NT2/D1 (cell line): Measurements from ENCODE around the gene DNAI2.

Source experiments
- DNase-seq: peaks from one replicate; pipeline ENCODE4 v3.0.0-alpha.2; 2011; ENCODE audit warnings: low read depth, low spot score
- H3K27me3 ChIP-seq: 2 replicates; pipeline ENCODE4 v1.6.0; 2011; ENCODE audit warnings: mild to moderate bottlenecking; ENCODE audit not compliant: insufficient read length, insufficient read depth
- H3K36me3 ChIP-seq: 2 replicates; pipeline ENCODE4 v1.6.1; 2011; ENCODE audit warnings: mild to moderate bottlenecking, low read length, mixed read lengths; ENCODE audit not compliant: insufficient read depth, insufficient read length
- H3K4me1 ChIP-seq: 2 replicates; pipeline ENCODE4 v1.5.1; 2011; ENCODE audit not compliant: insufficient read depth, insufficient read length
- H3K4me3 ChIP-seq: 2 replicates; pipeline ENCODE4 v1.5.1; 2011; ENCODE audit warnings: low read depth; ENCODE audit not compliant: insufficient read length
- H3K9ac ChIP-seq: 2 replicates; pipeline ENCODE4 v1.6.0; 2011; ENCODE audit warnings: low read depth; ENCODE audit not compliant: insufficient read length
- H3K9me3 ChIP-seq: 2 replicates; pipeline ENCODE4 v1.5.1; 2011; ENCODE audit warnings: mild to moderate bottlenecking, low read length; ENCODE audit not compliant: insufficient read depth
- SUZ12 ChIP-seq: IDR thresholded peaks from 2 replicates; pipeline ENCODE4 v1.6.1; 2011; ENCODE audit not compliant: insufficient read length, insufficient read depth; ENCODE audit errors: extremely low read depth
- YY1 ChIP-seq: IDR thresholded peaks from 2 replicates; pipeline ENCODE4 v1.6.1; 2011; ENCODE audit not compliant: insufficient read length, insufficient read depth
- ZNF274 ChIP-seq: IDR thresholded peaks from 2 replicates; pipeline ENCODE4 v1.6.1; 2011; ENCODE audit warnings: mild to moderate bottlenecking, low read depth, low read length

DNAI2 gene

GRCh38 chr17:74307984-74308773 is 34.1 kb downstream of the DNAI2 start:
- TF ChIP-seq ZNF274: no peak
- no peak for TF ChIP-seq YY1
- TF ChIP-seq SUZ12: no peak
- no peak overlapping the region for H3K9ac ChIP-seq
- no peak overlapping the region for H3K4me3 ChIP-seq
- H3K4me1 ChIP-seq: peaks cover 4% of the 10 kb centered on the region
- DNase-seq: no peak
- H3K9me3 ChIP-seq: 0 out of 2 replicates have a peak, but pooled peaks cover 5% of the 10 kb centered on the region
- H3K27me3 ChIP-seq: peaks cover 5% of the 10 kb centered on the region
- H3K36me3 ChIP-seq: no peaks in the 10 kb centered on the region

- H3K9me3 ChIP-seq: 0 out of 2 replicates have a peak, but pooled peaks cover 5% of the 10 kb centered on the region
- H3K4me1 ChIP-seq: no peaks in the 10 kb centered on the region
- no peak overlapping the region for H3K9ac ChIP-seq
- TF ChIP-seq SUZ12: no peak
- TF ChIP-seq ZNF274: no peak
- no peak for TF ChIP-seq YY1
- no peak overlapping the region for H3K4me3 ChIP-seq
- DNase-seq: no peak
- peaks cover 5% of the 10 kb centered on the region for H3K27me3 ChIP-seq
- no peaks in the 10 kb centered on the region for H3K36me3 ChIP-seq
These were observed 35.9 kb downstream of the DNAI2 start for GRCh38 chr17:74309902-74310301.

- Histone ChIP-seq H3K4me3 (no peak overlapping the region), H3K36me3 (no peaks in the 10 kb centered on the region), H3K4me1 (peaks cover 5% of the 10 kb centered on the region), H3K9me3 (0 out of 2 replicates have a peak, but pooled peaks cover 5% of the 10 kb centered on the region), H3K9ac (no peak overlapping the region), H3K27me3 (peaks cover 5% of the 10 kb centered on the region)
- no peak for TF ChIP-seq SUZ12
- no peak for TF ChIP-seq YY1
- TF ChIP-seq ZNF274: no peak
- no peak for DNase-seq
These were observed 40.8 kb downstream of the DNAI2 start for GRCh38 chr17:74314877-74315276.

GRCh38 chr17:74316220-74316619 is 42.2 kb downstream of the DNAI2 start:
- H3K9me3 ChIP-seq: 0 out of 2 replicates have a peak, but pooled peaks cover 5% of the 10 kb centered on the region
- H3K4me3 ChIP-seq: no peak overlapping the region
- TF ChIP-seq ZNF274: no peak
- TF ChIP-seq YY1: no peak
- TF ChIP-seq SUZ12: no peak
- H3K27me3 ChIP-seq: peaks cover 8% of the 10 kb centered on the region
- H3K9ac ChIP-seq: no peak overlapping the region
- peaks cover 5% of the 10 kb centered on the region for H3K4me1 ChIP-seq
- no peaks in the 10 kb centered on the region for H3K36me3 ChIP-seq
- DNase-seq: no peak

- Histone ChIP-seq H3K36me3 (no peaks in the 10 kb centered on the region), H3K4me1 (peaks cover 5% of the 10 kb centered on the region), H3K9ac (no peak overlapping the region), H3K4me3 (no peak overlapping the region), H3K9me3 (0 out of 2 replicates have a peak, but pooled peaks cover 5% of the 10 kb centered on the region), H3K27me3 (peaks cover 15% of the 10 kb centered on the region)
- no peak for DNase-seq
- TF ChIP-seq YY1 (no peak), SUZ12 (no peak), ZNF274 (no peak)
These were observed 43.0 kb downstream of the DNAI2 start for GRCh38 chr17:74317071-74317470.

- TF ChIP-seq SUZ12: no peak
- TF ChIP-seq ZNF274: no peak
- no peak for TF ChIP-seq YY1
- H3K4me3 ChIP-seq: no peak overlapping the region
- H3K4me1 ChIP-seq: peaks cover 5% of the 10 kb centered on the region
- no peaks in the 10 kb centered on the region for H3K36me3 ChIP-seq
- H3K9ac ChIP-seq: no peak overlapping the region
- H3K27me3 ChIP-seq: peaks cover 16% of the 10 kb centered on the region
- H3K9me3 ChIP-seq: no peaks in the 10 kb centered on the region
- DNase-seq: no peak
These were observed 44.4 kb downstream of the DNAI2 start for GRCh38 chr17:74318391-74318790.

- no peak for TF ChIP-seq ZNF274
- TF ChIP-seq YY1: no peak
- TF ChIP-seq SUZ12: no peak
- Histone ChIP-seq H3K9me3 (no peaks in the 10 kb centered on the region), H3K27me3 (peaks cover 55% of the 10 kb centered on the region), H3K9ac (no peak overlapping the region), H3K4me1 (peaks cover 19% of the 10 kb centered on the region), H3K36me3 (no peaks in the 10 kb centered on the region), H3K4me3 (no peak overlapping the region)
- DNase-seq: no peak
These were observed 50.5 kb downstream of the DNAI2 start for GRCh38 chr17:74324521-74324920.
